Left lobe of liver (tissue), 2 donors: ENCODE measurements around the gene DOCK7. TPM values are rescaled to one million over a fixed set of nuclear protein-coding genes. Genes with fewer than 3 reads are reported as not detected.
A peak's percentile ranks its signal among the peaks of the same experiment; 100 is the strongest.
"Not testable (repeated sequence)": the region's sequence is repeated elsewhere in the genome, so short reads cannot be mapped to it uniquely, and the experiment has no call there.

Experiments used
- ATAC-seq: fragments of 200-7000 bp; cut with Tn5 transposase; one replicate; pipeline ENCODE4 v1.9.1; 2020; ENCODE audit warnings: mild to moderate bottlenecking, moderate library complexity
- DNase-seq: peaks from one replicate; pipeline ENCODE4 v3.0.0-alpha.2; 2020; ENCODE audit warnings: low spot score
- total RNA-seq: library from RNA; stranded (reverse); gene quantifications from one replicate; pipeline ENCODE4 v1.2.1, GENCODE V29; 2021
- donor health status: DM: no; HTN: no; CAD: no; lungs with moderate emphysema.
- donor health status: DM: no; HTN: yes; CAD: no.

Gene DOCK7
- total RNA-seq, 1 donor from 2014 or later = 13.1 TPM

DNA sequence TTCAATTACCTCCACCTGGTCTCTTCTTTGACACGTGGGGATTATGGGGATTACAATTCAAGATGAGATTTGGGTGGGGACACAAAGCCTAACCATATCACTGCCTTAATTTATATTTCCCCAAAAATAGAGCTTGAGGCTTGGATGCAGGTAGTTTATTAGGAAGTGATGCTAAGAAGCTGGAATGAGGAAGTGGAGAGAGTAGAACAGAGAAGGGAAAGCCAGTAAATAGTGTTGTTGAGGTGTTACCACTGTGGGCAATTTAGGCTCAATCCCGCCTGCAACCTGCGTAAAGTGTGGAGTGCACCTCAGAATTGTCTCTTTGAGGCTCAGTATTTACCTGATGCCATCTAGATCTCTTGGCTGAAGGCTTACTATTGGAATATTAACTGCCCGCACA is 4.9 kb upstream of the DOCK7 start:
- no peak for ATAC-seq

GRCh38 chr1:62691062-62691844 is 3.1 kb upstream of the DOCK7 start:
- ATAC-seq = no peak
- DNase-seq = no peak

More for the DNA sequence above, 4.9 kb upstream of the DOCK7 start:
- DNase-seq = no peak

- DNase-seq (no peak), ATAC-seq (no peak)
Observed at GRCh38 chr1:62689524-62689923, 1.3 kb upstream of the DOCK7 start.

DNA sequence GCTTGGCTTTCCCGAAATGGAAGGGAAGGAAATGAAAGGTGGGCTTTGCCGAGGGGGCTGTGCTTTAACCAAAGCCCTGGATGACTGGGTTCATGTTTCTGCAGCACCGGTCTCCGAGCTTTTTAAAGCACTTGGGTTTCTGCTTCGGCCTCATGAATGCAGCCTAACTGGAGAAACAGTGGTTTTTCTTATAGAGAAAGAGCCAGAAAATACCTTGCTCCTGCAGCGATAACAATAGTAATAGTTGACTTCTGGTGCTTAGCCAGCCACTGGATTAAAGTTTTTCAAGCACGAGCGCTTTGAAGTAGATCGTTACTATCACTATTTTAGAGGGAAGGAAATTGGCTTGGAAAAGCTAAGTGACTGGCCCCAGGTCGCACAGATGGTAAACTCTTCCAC is 500 bp upstream of the DOCK7 start:
- no peak for DNase-seq
- ATAC-seq = peak; percentile 6

DNA sequence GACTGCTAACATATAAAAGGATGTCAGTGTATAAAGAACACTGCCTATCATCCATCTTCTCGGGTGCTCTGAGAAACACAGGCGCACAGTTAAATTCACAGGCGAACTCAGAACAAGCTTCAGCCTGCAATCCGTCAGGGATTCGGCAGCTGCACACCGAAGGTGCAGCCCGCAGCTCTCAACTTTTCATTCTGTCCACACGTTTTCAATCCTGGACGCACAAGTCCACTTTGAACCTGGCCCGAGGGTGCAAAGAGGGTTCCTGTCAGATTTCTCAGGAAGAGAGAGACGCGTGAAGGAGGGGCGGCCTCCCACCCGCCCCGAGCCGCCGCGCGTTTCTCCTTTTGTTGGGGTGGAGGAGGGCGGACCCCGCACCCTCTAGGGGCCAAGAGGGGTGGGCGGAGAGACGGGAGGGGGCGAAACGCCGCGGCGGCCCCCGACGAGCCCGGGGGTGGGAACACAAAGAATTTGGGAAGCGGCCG is 724 bp downstream of the DOCK7 start:
- ATAC-seq (peak; percentile 41), DNase-seq (peak; percentile 60)

- no peak for DNase-seq
- ATAC-seq = no peak
Observed at GRCh38 chr1:62686822-62687221, 1.4 kb downstream of the DOCK7 start.

GRCh38 chr1:62685431-62685859 is 2.7 kb downstream of the DOCK7 start:
- DNase-seq (no peak), ATAC-seq (no peak)

DNA sequence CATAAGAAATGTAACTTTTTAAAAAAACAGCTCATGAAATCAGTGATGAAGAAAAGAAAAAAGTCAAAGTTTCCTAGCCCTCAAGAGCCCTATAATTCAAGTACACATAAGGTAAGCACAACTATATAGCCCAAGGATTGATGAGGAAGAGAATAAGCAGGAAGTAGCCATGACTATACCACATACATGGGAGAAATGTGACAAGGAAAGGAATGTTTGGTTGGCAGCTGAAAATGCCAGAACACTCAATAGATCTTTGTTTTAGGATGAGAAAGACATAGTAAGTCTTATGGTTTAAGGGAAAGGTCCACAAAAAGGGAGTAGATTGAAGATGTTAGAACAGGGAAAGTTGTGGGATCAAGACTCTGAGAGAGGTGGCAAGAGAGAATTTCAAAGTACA is 5.7 kb downstream of the DOCK7 start:
- DNase-seq (no peak), ATAC-seq (no peak)

GRCh38 chr1:62680992-62681391 is 7.2 kb downstream of the DOCK7 start:
- ATAC-seq, DNase-seq: not testable (repeated sequence)

DNA sequence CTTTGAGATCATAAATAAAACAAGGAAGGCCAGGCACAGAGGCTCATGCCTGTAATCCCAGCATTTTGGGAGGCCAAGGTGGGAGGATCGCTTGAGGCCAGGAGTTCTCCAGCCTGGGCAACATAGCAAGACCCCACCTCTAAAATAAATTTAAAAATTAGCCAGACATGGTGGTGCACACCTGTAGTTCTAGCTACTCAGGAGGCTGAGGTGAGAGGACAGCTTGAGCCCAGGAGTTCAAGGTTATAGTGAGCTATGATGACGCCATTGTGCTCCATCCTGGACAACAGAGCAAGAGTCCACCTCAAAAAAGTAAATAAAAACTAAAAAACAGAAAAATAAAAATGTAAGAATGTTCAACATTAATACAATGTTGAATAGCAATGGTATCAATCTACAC is 10.4 kb downstream of the DOCK7 start:
- not testable (repeated sequence) for ATAC-seq

DNA sequence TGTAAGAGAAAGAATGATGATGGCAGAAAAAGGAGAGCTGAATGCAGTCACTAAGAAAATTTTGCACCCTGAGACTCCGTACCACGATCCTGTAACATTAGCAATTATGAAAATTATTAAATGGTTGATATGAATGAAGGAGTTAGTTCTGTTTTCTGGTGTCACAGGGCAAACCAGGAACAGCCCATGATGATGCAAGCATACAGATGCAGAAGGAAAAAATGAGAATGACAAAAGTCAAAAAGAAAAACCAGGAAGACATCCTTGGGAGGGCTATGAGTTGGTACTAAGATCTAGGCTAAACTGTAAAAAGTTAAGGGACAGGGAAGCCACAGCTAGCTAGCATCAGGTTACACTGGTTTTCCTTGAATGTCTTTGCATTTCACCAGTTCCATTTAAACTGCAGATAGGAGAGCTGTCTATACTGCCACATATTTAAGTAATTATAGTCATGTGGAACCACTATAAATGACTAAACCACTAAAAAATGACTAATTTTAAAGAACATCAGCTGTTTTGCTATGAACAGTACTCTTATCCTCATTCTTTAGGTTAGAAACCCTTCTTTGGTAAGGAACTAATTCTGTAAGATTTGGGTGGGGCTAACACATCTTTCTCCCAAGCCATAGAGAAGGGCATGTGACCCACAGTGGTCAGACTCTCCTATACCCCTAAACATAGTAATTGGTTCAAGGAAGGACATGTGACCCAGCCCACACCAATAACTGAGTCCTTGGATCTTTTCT is 11.4 kb downstream of the DOCK7 start:
- ATAC-seq = no peak
- no peak for DNase-seq

More for the DNA sequence above, 10.4 kb downstream of the DOCK7 start:
- not testable (repeated sequence) for DNase-seq

- DNase-seq (no peak), ATAC-seq (no peak)
Observed at GRCh38 chr1:62673629-62674028, 14.6 kb downstream of the DOCK7 start.

DNA sequence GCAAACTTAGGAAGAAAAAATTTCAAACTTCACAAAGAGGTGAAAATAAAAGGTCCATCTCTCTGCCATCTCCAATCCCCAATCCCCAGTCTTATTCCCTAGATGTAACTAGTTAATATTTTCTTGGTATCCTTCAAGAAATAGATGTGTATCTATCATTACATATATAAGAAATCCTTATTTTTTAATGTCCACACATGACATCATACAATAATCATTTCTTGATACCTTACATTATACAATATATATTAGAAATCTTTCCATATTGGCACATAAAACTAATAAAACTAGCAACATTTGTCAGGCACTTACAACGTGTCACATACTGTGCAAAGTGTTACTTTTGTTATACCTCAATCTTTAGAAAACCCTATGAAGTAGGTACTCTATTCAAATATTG is 16.2 kb downstream of the DOCK7 start:
- ATAC-seq = no peak

DNA sequence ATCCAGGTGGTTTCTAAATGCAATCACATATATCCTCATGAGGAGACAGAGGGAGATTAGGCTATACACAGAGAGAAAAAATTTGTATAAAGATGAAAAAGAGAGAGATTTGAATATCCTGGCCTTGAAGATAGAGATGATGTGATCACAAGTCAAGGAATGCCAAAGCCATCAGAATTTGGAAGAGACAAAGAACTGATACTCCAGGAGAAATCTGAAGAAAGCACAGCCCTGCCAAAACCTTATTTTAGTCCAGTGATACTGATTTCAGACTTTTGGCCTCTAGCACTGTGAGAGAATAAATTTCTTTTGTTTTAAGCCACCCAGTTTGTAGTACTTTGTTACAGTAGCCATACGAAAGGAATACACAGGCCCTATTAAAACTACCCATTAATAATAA is 33.4 kb downstream of the DOCK7 start:
- ATAC-seq = no peak
- DNase-seq = no peak

More for the DNA sequence above, 16.2 kb downstream of the DOCK7 start:
- no peak for DNase-seq

DNA sequence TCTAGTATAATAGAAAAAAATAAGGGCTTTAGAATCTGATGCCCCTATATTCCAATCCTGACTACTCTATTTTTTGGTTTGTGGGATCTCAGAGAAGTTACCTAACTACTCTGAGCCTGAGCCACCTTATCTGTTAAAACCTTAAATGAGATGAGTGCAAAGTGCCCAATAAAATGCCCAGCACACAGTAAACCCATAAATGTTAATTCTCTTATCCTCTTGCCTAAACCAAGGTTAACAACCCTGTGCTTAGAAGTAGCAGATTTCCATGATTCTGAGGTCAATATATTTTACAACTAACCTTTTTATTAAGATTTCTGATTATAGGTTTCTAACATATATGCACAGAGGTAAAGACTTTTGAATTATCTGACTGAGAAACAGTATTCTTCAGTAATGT is 35.8 kb downstream of the DOCK7 start:
- no peak for ATAC-seq
- DNase-seq = no peak

DNA sequence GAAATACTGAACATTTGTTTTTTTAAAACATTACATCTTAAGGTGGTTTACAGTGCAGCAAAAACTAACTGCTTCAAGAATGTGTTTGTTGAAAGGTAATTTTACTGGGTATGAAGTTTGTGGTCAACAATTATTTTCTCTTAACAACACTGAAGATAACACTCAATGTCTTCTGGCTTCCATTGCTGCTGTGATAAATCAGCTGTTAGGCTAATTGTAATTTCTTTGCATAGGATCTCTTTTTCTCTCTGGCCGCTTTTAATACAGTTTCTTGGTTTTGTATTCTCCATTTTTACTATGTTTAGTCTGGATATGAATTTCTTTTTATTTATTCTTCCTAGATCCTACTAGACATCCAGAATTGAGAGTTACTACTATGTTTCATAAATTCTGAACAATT is 44.9 kb downstream of the DOCK7 start:
- no peak for DNase-seq
- no peak for ATAC-seq

GRCh38 chr1:62637392-62638105 is 50.6 kb downstream of the DOCK7 start:
- ATAC-seq = no peak
- DNase-seq = no peak

DNA sequence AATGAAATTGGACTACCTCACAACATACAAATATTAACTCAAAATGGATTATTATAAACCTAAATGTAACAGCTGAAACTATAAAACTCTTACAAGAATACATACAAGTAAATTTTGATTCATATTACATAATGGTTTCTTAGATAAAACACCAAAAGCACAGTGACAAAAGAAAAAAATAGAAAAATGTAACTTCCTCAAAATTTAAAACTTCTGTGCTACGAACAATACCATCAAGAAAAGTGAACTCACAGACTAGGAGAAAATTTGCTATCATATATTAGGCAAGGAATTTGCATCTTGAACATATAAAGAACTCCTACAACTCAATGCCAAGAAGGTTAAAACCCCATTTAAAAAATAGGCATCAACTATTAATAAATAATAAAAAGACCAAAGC is 59.7 kb downstream of the DOCK7 start:
- ATAC-seq (no peak), DNase-seq (no peak)

DNA sequence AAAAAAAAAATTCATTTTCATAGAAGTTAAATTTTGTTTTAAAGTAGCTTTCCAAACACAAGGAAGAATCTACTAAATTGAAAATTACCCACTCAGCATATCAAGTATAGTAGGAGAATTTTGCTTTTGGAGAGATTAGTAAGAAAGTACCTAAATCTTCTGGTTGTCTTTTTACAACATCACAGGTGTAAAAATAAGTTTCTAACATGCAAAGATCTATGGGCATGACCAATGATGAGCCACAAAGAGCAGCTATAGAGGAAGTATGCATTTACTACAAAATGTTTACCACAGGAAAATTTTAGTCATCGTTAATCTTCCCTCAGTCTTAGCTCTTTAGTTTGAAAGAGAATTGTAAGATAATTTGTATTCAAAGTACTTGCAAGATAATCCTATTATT is 62.8 kb downstream of the DOCK7 start:
- no peak for ATAC-seq
- DNase-seq = no peak

GRCh38 chr1:62621907-62622306 is 66.3 kb downstream of the DOCK7 start:
- ATAC-seq (peak; percentile 95), DNase-seq (peak; percentile 85)

- no peak for ATAC-seq
- DNase-seq = no peak
Observed at GRCh38 chr1:62613890-62614289, 74.3 kb downstream of the DOCK7 start.
